GM13976 (cell line): Measurements from ENCODE around the gene SEPTIN1.
"Not testable (repeated sequence)": the region's sequence is repeated elsewhere in the genome, so short reads cannot be mapped to it uniquely, and the experiment has no call there.

Experiments used
- DNase-seq: peaks from one replicate; pipeline ENCODE4 v3.0.0; 2012; ENCODE audit warnings: low spot score
- CTCF ChIP-seq: IDR thresholded peaks from 2 replicates; pipeline ENCODE4 v1.5.1; 2012; ENCODE audit warnings: borderline replicate concordance, mild to moderate bottlenecking; ENCODE audit not compliant: insufficient read depth; ENCODE audit errors: extremely low read depth, missing control alignments, control extremely low read depth
- in situ Hi-C: fragments of 300-500 bp; cut with MboI; formaldehyde crosslinking; loops from one replicate; pipeline ENCODE4 v1.12.0; 2022; ENCODE audit warnings: low sequenced_read_pairs, mixed read lengths, inconsistent platforms; ENCODE audit not compliant: unreplicated experiment

Gene SEPTIN1

GRCh38 chr16:30340621-30341020, 41.7 kb downstream of the SEPTIN1 start:
- in situ Hi-C loops, result no loop called here
- DNase-seq, result no peak
- no peak for TF ChIP-seq CTCF

- in situ Hi-C loops, result not testable (repeated sequence)
Observed at GRCh38 chr16:30338715-30339114, 43.6 kb downstream of the SEPTIN1 start.

GRCh38 chr16:30337964-30338357, 44.4 kb downstream of the SEPTIN1 start:
- DNase-seq, in situ Hi-C loops: not testable (repeated sequence)

More at GRCh38 chr16:30338715-30339114, 43.6 kb downstream of the SEPTIN1 start:
- DNase-seq, result not testable (repeated sequence)

GRCh38 chr16:30335598-30336474, 46.5 kb downstream of the SEPTIN1 start:
- in situ Hi-C loops, result no loop called here
- TF ChIP-seq CTCF, result no peak
- no peak for DNase-seq

GRCh38 chr16:30335028-30335597, 47.2 kb downstream of the SEPTIN1 start:
- in situ Hi-C loops, result not testable (repeated sequence)

GRCh38 chr16:30334473-30334989, 47.8 kb downstream of the SEPTIN1 start:
- peak; percentile 74 for DNase-seq

More at GRCh38 chr16:30335028-30335597, 47.2 kb downstream of the SEPTIN1 start:
- peak; percentile 73 for DNase-seq

More at GRCh38 chr16:30334473-30334989, 47.8 kb downstream of the SEPTIN1 start:
- in situ Hi-C loops, result not testable (repeated sequence)
